ENCODE measurements around the gene CNTN1. TPM values are rescaled to one million over a fixed set of nuclear protein-coding genes. Genes with fewer than 3 reads are reported as not detected.

The CNTN1 gene
- total and polyA plus RNA-seq, 2 of the 13 experiments (the other 11 are each of a cell fraction or from before 2014, with no cell fraction given): 0.01 to 0.07 TPM

- ChIA-PET CTCF (ENCODE audit: low intra/inter-chr PET ratio, low total read pairs) (no interaction called here), POLR2A (no interaction called here)
- no peak overlapping the region for H3K27ac ChIP-seq (ENCODE audit: extremely low read length, insufficient read depth, low read length)
- no peaks in the 10 kb centered on the region for H4K20me1 ChIP-seq (ENCODE audit: insufficient read depth, low read length)
- DNase-seq (ENCODE audit: low spot score) (no peak), FAIRE-seq (no peak), ATAC-seq (no peak)
- WGBS (ENCODE audit: low lambda C conversion rate): 0% methylated on average over 1 of the region's 1 CpG
- H3K27me3 ChIP-seq (ENCODE audit: control insufficient read depth in 1 of 2, insufficient read depth in 2 of 2, low read length in 2 of 2): no peaks in the 10 kb centered on the region
- no peak overlapping the region for H2AFZ ChIP-seq (ENCODE audit: low read length)
- no peaks in the 10 kb centered on the region for H3K36me3 ChIP-seq (replicated peaks in 1 of 2; ENCODE audit: control insufficient read depth in 1 of 2, insufficient read depth in 2 of 2, low read length in 2 of 2)
- H3K4me2 ChIP-seq (ENCODE audit: low read depth, low read length): no peak overlapping the region
- H3K9ac ChIP-seq (ENCODE audit: insufficient read depth, low read depth, low read length): no peak overlapping the region
- H3K79me2 ChIP-seq (ENCODE audit: insufficient read depth, low read length): no peaks in the 10 kb centered on the region
- intact Hi-C loops (cut with micrococcal nuclease; ENCODE audit: unreplicated experiment): loop anchor here (5.0 kb wide), 1 partner anchor 1353 kb away; no protein-coding TSS in a partner anchor
- peaks cover 33% of the 10 kb centered on the region for H3K9me3 ChIP-seq (ENCODE audit: low read length)
- H3K4me3 ChIP-seq (replicated peaks in 1 of 3; ENCODE audit: insufficient read depth in 1 of 3, low read depth in 2 of 3, low read length in 3 of 3): no peak overlapping the region
- in situ Hi-C loops (cut with HindIII; ENCODE audit: extremely low pct_ligation_motif_present, low pct_unique_long_range_greater_than_20kb): no loop called here
- no peaks in the 10 kb centered on the region for H3K4me1 ChIP-seq (ENCODE audit: insufficient read depth, low read length)
- no TSS peak for BruUV-seq (replicated peaks)
- TF ChIP-seq AGO1 (IDR thresholded peaks at IDR 0.05; ENCODE audit: low read depth, low read length, poor library complexity, severe bottlenecking): no peak
- TF ChIP-seq ZNF570 (CRISPR knock-in tag; IDR thresholded peaks at IDR 0.05; ENCODE audit: borderline replicate concordance): no peak
- no peak for TF ChIP-seq THAP9 (CRISPR knock-in tag; IDR thresholded peaks at IDR 0.05; ENCODE audit: borderline replicate concordance)
- no peak for TF ChIP-seq ZFP41 (CRISPR knock-in tag; IDR thresholded peaks at IDR 0.05; ENCODE audit: borderline replicate concordance)
- no peak for TF ChIP-seq PHF8 (CRISPR knock-in tag; IDR thresholded peaks at IDR 0.05)
- TF ChIP-seq TERF1 (CRISPR knock-in tag; IDR thresholded peaks at IDR 0.05): no peak
- TF ChIP-seq EP300 (IDR thresholded peaks at IDR 0.05; ENCODE audit: low read depth in 2 of 2, low read length in 2 of 2): no peak
- no peak for TF ChIP-seq EP300 (CRISPR knock-in tag; IDR thresholded peaks at IDR 0.05; ENCODE audit: borderline replicate concordance)
- TF ChIP-seq ZNF318 (CRISPR knock-in tag; IDR thresholded peaks at IDR 0.05): no peak
- TF ChIP-seq ZNF510 (CRISPR knock-in tag; IDR thresholded peaks at IDR 0.05; ENCODE audit: low read depth): no peak
Observed at GRCh38 chr12:41014643-41015020, 322.4 kb downstream of the CNTN1 start.

Measured in HepG2 (cell line).